Measurements from ENCODE around the gene OGA.

Gene OGA

GRCh38 chr10:101773923-101774588, 44.2 kb downstream of the OGA start:
- peak; percentile 41 for DNase-seq

DNA sequence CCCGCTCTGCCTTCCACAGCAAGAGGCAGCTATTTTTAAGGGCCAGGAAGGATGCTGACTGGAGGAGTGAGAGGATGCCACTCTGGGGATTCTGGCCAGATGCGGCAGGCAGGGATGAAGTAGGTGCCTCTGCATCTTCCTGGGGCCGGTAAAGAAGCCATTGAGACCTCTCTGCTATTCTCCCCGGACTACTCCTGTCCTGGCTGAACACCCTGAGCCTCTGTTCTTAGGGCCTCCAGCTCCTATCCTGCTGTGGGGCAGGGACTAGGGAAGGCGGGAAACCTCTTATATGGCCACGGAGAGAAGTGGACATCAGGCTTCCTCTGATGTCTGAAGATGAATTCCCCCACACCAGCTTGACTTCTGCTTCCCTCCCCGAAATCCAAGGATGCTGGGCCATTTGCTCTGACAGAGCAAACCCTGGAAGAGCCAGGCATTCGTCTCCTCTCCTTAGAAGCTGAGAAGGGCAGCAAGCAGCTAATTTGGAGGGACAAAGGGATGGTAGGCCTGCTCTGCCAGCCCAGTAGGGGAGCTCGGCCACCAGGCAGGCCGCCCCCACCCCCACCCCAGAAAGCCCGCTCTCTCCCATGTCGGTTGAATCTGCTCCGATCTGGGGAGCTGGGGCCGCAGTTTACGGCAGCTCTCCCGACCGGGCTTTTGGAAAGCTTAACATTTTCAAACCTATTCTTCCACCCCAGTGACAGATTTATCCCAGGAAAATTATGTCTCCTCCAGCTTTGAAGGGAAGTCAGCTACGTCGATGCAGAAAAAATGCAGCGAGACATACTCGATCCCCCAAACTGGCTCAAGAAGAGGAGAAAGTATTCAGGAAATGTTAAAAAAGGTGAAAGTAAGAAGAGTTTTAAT, 45.1 kb downstream of the OGA start:
- DNase-seq, result peak; percentile 50

GRCh38 chr10:101772017-101772894, 46.0 kb downstream of the OGA start:
- peak; percentile 17 for DNase-seq

DNA sequence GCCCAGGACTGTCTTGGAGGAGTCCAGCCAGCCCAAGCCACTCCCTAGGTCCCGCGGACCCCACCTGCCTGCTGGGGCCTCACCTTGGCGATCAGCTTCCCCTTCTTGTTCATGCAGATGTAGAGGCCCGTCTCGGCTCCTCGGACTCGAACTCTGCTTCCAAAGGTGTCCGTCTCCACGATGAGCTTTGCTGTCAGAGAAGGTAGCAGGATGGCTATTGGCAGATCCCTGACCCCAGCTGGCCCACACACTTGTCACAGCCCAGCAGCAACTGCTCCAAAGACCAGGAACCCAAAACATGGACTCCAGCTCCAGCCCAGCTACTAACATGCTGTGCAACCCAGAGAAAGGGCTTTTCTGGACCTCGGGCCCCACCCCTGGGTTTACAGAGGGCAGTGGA, 46.9 kb downstream of the OGA start:
- DNase-seq, result no peak

- DNase-seq, result no peak
Observed at GRCh38 chr10:101770331-101771215, 47.7 kb downstream of the OGA start.

DNA sequence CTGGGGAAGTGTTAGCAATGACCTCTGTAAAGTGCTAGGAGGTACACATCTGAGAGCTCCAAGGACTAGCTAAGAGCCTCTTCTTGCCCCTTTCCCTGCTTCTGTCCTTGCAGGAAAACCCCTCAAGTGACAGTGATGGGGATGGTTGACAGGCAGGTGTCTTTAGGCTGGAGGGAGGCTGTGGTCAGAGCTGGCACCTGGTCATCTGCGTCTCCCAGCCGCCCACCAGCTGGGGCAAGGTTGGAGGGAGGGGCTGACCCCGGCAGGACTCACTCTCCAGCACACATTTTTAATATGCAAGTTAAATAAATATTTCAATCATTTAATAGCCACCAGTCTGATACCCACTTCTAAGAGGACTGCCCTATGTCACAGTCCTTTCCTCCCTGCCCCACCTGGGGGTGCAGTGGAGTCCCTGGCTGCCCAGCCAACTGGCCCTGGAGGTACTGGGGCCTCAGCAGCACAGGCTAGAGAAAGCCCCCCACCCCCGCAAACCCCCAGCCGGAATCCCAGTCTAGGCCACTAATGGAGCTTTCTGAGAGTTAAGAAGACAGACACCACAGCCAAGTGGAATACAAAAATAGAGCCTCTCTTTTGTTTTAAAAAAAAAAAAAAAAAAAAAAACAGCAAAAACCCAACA, 48.6 kb downstream of the OGA start:
- no peak for DNase-seq

DNA sequence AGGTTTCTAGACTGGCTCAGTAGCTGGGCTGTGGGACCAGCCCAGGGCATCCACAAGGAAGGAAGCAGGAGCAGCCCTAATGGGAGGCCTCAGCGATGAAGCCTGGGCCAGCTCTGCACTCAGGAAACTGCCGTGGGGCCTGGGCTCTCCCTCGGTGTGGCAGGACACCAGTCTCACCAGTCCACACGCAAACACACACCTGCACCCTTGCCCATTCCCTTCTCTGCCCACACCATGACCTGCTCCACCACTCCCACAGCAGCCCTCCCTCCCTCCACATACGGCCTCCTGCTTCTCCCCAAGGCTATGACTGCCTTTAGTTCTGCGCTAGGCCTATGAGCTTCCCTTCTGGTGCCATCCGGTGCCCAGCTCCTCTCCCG, 49.5 kb downstream of the OGA start:
- DNase-seq, result no peak

DNA sequence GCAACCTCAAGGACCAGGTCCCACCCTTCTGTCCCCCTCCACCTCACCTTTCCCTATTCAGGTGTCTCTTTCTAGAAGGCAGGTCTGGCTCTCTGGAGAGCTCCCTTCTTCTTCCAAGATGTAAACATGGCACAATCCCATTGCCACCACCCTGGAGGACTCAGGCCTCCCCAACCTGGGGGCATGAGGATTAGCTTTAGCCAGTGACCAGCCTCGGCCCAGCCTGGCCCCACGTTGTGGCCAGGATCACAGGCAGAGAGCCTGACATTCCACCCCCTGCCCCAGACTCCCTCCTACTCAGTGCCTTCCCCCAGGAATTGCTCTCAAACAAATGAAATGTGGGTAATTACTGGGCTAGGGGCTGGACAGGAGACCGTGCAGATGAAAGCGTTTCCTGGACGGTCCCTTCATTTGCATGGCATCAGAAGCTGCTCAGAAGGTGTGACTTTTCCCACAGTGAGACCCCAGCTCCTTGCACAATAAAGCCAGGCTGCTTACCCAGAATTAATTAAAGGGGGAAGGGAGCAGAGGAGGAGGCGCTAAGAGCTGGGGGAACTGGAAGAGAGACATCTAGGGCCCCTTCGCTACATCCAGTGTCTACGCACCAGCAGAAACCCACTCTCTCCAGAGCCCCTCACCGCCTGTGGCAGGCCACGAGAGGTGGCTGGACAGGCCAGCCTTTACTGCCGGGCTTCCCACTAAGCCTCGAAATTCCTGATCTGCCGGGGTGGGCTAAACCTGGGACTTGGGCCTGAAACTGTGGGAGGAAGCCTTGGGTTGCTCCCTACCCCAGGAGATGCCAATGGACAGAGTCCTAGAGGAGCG, 50.1 kb downstream of the OGA start:
- no peak for DNase-seq

DNA sequence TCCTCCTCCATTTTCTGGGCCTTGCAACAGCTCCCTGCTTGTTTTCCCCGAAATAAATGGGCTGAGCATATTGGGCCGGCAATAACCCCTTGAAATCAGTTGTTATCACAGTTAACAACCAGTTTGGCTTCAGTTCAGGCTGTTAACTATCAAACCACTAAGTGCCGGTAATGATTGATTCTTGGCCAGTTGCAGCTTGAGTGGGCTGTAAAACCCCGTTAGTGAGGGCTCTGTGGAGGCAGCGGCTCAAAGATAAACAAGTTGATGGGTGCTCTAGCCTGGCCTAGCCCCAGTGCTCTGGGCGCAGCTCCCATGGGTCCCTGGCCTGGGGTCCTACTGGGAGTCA, 50.7 kb downstream of the OGA start:
- DNase-seq, result no peak

DNA sequence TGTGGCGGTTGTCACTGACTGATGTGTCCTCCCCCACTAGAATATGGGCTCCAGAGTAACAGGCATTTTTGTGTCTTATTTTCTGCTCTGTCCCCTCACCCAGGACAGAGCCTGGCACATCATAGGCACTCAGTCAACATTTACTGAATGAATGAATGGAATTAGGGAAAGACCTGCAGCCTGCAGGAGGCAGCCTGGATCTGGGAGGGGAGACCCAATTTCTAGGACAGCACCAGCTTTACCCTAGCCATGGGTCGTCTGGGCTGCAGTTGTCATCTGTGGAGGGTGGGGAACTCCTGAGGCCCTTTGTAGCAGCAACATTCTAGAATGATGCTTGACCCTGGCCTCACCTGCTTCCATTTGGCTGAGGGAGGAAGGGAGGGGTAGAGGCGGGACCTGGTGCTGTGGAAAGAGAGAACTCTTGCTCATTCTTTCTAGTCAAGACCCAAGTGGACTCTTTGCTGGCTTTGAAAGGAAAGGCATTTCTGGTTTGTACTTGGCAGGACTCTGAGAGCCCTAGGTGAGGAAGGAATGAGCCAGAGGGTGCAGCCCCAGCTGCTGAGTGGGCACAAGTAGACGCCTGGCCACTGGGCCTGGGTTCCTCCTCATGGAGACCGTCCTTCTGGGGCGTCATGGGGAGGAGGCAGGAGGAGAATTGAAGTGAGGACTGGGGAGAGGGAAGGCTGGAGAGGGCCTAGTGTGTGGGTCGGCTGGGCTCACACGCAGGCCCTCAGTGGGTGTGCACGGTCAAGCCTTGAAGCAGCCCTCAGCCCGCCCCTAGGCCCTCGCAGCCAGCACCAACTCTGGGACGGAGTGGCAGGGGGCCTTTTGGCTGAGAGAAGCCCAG, 51.3 kb downstream of the OGA start:
- no peak for DNase-seq

DNA sequence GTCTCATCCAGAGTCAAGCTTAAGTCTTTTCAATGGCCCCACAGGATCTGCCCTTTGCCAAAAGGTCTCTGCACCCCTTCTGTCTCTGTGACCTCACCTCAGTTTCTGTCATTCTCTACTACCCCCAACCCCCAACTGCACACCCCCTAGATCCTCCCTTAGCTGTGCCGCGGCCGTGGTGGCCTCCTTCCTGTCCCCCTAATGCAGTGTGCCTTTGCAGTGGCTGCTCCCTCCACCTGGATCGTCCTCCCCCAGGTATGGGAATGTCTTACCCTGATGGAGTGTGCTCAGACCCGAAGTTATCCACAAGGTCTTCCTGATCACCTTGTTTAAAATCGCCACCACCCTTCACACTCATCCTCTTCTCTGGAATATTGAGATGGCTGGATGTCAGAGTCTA, 51.9 kb downstream of the OGA start:
- no peak for DNase-seq

- DNase-seq, result no peak
Observed at GRCh38 chr10:101763141-101763846, 55.0 kb downstream of the OGA start.

- no peak for DNase-seq
Observed at GRCh38 chr10:101762736-101763135, 55.5 kb downstream of the OGA start.

DNA sequence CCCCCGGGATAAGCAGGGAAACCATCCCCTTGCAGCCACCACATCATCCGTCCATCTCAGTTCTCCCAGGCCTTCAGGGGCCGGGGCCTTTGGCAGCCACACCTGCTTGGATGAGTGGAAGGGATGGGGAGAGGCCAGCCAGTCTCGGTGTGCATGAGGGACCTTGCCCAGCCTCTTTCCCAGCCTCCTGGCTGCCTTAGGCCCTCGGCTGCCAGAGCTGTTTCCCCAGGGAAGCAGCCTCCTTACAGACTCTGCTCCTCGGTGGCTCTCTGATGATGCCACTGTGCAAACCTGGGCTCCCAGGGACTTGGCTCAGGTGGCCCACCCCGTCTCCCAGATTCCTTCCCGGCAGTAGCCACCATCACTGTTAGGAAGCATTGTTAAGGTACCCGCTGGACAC, 57.0 kb downstream of the OGA start:
- no peak for DNase-seq

GRCh38 chr10:101760510-101760909, 57.7 kb downstream of the OGA start:
- DNase-seq, result no peak

GRCh38 chr10:101759309-101760247, 58.7 kb downstream of the OGA start:
- DNase-seq, result peak; percentile 46

GRCh38 chr10:101758858-101759257, 59.4 kb downstream of the OGA start:
- no peak for DNase-seq

GRCh38 chr10:101752241-101752640, 66.0 kb downstream of the OGA start:
- DNase-seq, result no peak
